H1 (cell line): Measurements from ENCODE around the gene CNOT6. TPM values are rescaled to one million over a fixed set of nuclear protein-coding genes. Genes with fewer than 3 reads are reported as not detected.
"Not testable (repeated sequence)": the region's sequence is repeated elsewhere in the genome, so short reads cannot be mapped to it uniquely, and the experiment has no call there.

Source experiments
- CTCF ChIA-PET: fragments of 300-600 bp; sonication (Branson Sonifier 250); formaldehyde crosslinking; loops from one replicate; lab custom pipeline; 2021; ENCODE audit not compliant: partially characterized antibody; lab: Charles Lee
- POLR2A ChIA-PET: fragments of 300-600 bp; sonication (Branson Sonifier 250); formaldehyde crosslinking; loops from one replicate; lab custom pipeline; 2021; ENCODE audit warnings: inconsistent platforms; ENCODE audit not compliant: partially characterized antibody; lab: Charles Lee
- DNase-seq, 2 experiments: peaks; one replicate each; pipeline versions ENCODE4 v3.0.0 to v3.0.0-alpha.2; 2010 to 2022; ENCODE audit warnings: low spot score in 2 of 2, low read depth in 1 of 2, mixed read lengths in 1 of 2
- FAIRE-seq: peaks from 2 replicates; lab custom pipeline; 2011; peaks lifted over from hg19 to GRCh38; lab: Jason Lieb, UNC
- H2AFZ ChIP-seq: 2 replicates; pipeline ENCODE4 v1.8.1; 2012; ENCODE audit warnings: low read length, inconsistent platforms
- H2AK5ac ChIP-seq: 2 replicates; pipeline ENCODE4 v1.6.1; 2013; ENCODE audit warnings: low read depth, low read length
- H2BK120ac ChIP-seq: replicated peaks from 2 replicates; pipeline ENCODE3; 2013; ENCODE audit warnings: low read depth, low read length, inconsistent platforms
- H2BK12ac ChIP-seq: 2 replicates; pipeline ENCODE4 v1.6.1; 2013; ENCODE audit warnings: low read depth, low read length
- H2BK15ac ChIP-seq: 2 replicates; pipeline ENCODE4 v1.6.1; 2013; ENCODE audit warnings: low read length
- H2BK20ac ChIP-seq: 2 replicates; pipeline ENCODE4 v1.6.1; 2013; ENCODE audit warnings: low read length
- H2BK5ac ChIP-seq: 2 replicates; pipeline ENCODE4 v1.6.1; 2013; ENCODE audit warnings: low read depth, low read length
- H3K14ac ChIP-seq: 2 replicates; pipeline ENCODE4 v1.6.1; 2013; ENCODE audit warnings: inconsistent platforms; ENCODE audit not compliant: insufficient read length
- H3K18ac ChIP-seq: 2 replicates; pipeline ENCODE4 v1.6.1; 2013; ENCODE audit warnings: low read length; ENCODE audit errors: extremely low read depth
- H3K23ac ChIP-seq: 2 replicates; pipeline ENCODE4 v1.6.1; 2013; ENCODE audit warnings: inconsistent platforms; ENCODE audit not compliant: insufficient read length
- H3K23me2 ChIP-seq: 2 replicates; pipeline ENCODE4 v1.6.1; 2013; ENCODE audit warnings: low read depth, low read length
- H3K27ac ChIP-seq: 2 replicates; pipeline ENCODE4 v1.6.1; 2011; ENCODE audit warnings: low read depth, low read length, inconsistent platforms
- H3K27me3 ChIP-seq, 4 experiments: replicated peaks in 1 of 4; 1 replicate in 1 of 4; 2 replicates in 3 of 4; pipeline versions ENCODE4 v1.6.1 to v1.8.1; 2011 to 2013; ENCODE audit warnings: low read length in 3 of 4, mild to moderate bottlenecking in 3 of 4, inconsistent platforms in 2 of 4, mixed read lengths in 2 of 4, moderate library complexity in 1 of 4; ENCODE audit not compliant: control insufficient read depth in 3 of 4, insufficient read depth in 3 of 4; ENCODE audit errors: extremely low read depth in 1 of 4
- H3K36me3 ChIP-seq, 4 experiments: 2 replicates each; pipeline versions ENCODE4 v1.6.1 to v1.8.1; 2011 to 2013; ENCODE audit warnings: mild to moderate bottlenecking in 4 of 4, low read length in 3 of 4, moderate library complexity in 2 of 4, control low read depth in 1 of 4, inconsistent platforms in 1 of 4; ENCODE audit not compliant: insufficient read depth in 4 of 4, control insufficient read depth in 2 of 4
- H3K4ac ChIP-seq: replicated peaks from 2 replicates; pipeline ENCODE3; 2013; ENCODE audit warnings: low read length, low read depth, mixed read lengths, inconsistent platforms; ENCODE audit not compliant: insufficient read length
- H3K4me1 ChIP-seq, 4 experiments: replicated peaks in 1 of 4; 1 replicate in 1 of 4; 2 replicates in 3 of 4; pipeline versions ENCODE4 v1.6.1 to v1.8.1; 2011 to 2013; ENCODE audit warnings: low read length in 3 of 4, inconsistent platforms in 2 of 4, mixed read lengths in 1 of 4; ENCODE audit not compliant: insufficient read depth in 4 of 4, control insufficient read depth in 3 of 4
- H3K4me2 ChIP-seq, 2 experiments: 2 replicates each; pipeline versions ENCODE4 v1.6.1 to v1.8.1; 2011 to 2013; ENCODE audit warnings: low read depth in 2 of 2, low read length in 2 of 2, control low read depth in 1 of 2, inconsistent platforms in 1 of 2, mild to moderate bottlenecking in 1 of 2; ENCODE audit not compliant: insufficient read depth in 1 of 2
- H3K4me3 ChIP-seq, 4 experiments: fragments of 200-600, 300-600 bp in 1 of 4; sonication (generic), shearing (Covaris generic), sonication (Bioruptor Twin) in 1 of 4; 2 replicates each; pipeline versions ENCODE4 v1.5.1 to v1.8.1; 2011 to 2016; ENCODE audit warnings: low read length in 4 of 4, low read depth in 3 of 4, control low read depth in 2 of 4, inconsistent platforms in 2 of 4, mild to moderate bottlenecking in 2 of 4, mixed read lengths in 1 of 4, moderate library complexity in 1 of 4; ENCODE audit not compliant: insufficient read depth in 2 of 4; ENCODE audit errors: extremely low read depth in 1 of 4
- H3K56ac ChIP-seq: replicated peaks from 2 replicates; pipeline ENCODE3; 2013; ENCODE audit warnings: low read depth, mild to moderate bottlenecking, mixed read lengths, low read length, inconsistent platforms; ENCODE audit not compliant: insufficient read length
- H3K79me1 ChIP-seq: 2 replicates; pipeline ENCODE4 v1.6.1; 2013; ENCODE audit warnings: low read depth, low read length, control low read depth
- H3K79me2 ChIP-seq, 2 experiments: 2 replicates each; pipeline versions ENCODE4 v1.6.1 to v1.8.1; 2012 to 2013; ENCODE audit warnings: low read length in 2 of 2, mild to moderate bottlenecking in 2 of 2, inconsistent platforms in 1 of 2; ENCODE audit not compliant: insufficient read depth in 2 of 2, control insufficient read depth in 1 of 2
- H3K9ac ChIP-seq, 4 experiments: replicated peaks in 1 of 4; 1 replicate in 1 of 4; 2 replicates in 3 of 4; pipeline versions ENCODE4 v1.6.1 to v1.8.1; 2011 to 2013; ENCODE audit warnings: low read depth in 3 of 4, low read length in 3 of 4, control low read depth in 2 of 4, mild to moderate bottlenecking in 2 of 4, moderate library complexity in 2 of 4, inconsistent platforms in 1 of 4; ENCODE audit errors: extremely low read depth in 1 of 4
- H3K9me3 ChIP-seq, 2 experiments: 2 replicates each; pipeline versions ENCODE4 v1.6.1 to v1.8.1; 2012 to 2013; ENCODE audit warnings: mild to moderate bottlenecking in 2 of 2, moderate library complexity in 2 of 2, control low read depth in 1 of 2, inconsistent platforms in 1 of 2, low read depth in 1 of 2, low read length in 1 of 2, mixed read lengths in 1 of 2; ENCODE audit not compliant: insufficient read depth in 2 of 2
- H4K20me1 ChIP-seq, 2 experiments: replicated peaks in 1 of 2; 2 replicates each; pipeline versions ENCODE3 to v1.8.1; 2011 to 2013; ENCODE audit warnings: inconsistent platforms in 2 of 2, low read length in 2 of 2, mild to moderate bottlenecking in 1 of 2; ENCODE audit not compliant: insufficient read depth in 2 of 2, control insufficient read depth in 1 of 2
- H4K5ac ChIP-seq: 2 replicates; pipeline ENCODE4 v1.6.1; 2013; ENCODE audit warnings: low read length, low read depth, mixed read lengths, inconsistent platforms; ENCODE audit not compliant: insufficient read length
- H4K8ac ChIP-seq: 2 replicates; pipeline ENCODE4 v1.8.0; 2013; ENCODE audit warnings: mild to moderate bottlenecking, moderate library complexity, low read length, inconsistent platforms; ENCODE audit not compliant: insufficient read depth; ENCODE audit errors: extremely low read depth
- H4K91ac ChIP-seq: replicated peaks from 2 replicates; pipeline ENCODE3; 2013; ENCODE audit warnings: low read length, mixed read lengths, inconsistent platforms; ENCODE audit not compliant: insufficient read length
- WGBS, 2 experiments: shearing (Covaris generic) in 1 of 2; methylation state at CpG; one replicate each; pipeline versions ENCODE4 v1.1.6 to v1.1.7; 2013 to 2015; ENCODE audit warnings: low lambda C conversion rate in 2 of 2, mixed read lengths in 2 of 2, inconsistent platforms in 1 of 2, low coverage in 1 of 2, missing lambda C conversion rate in 1 of 2; ENCODE audit not compliant: insufficient replicate concordance in 2 of 2, insufficient coverage in 1 of 2, insufficient read length in 1 of 2; ENCODE audit errors: extremely low coverage in 1 of 2, missing lambda C conversion rate in 1 of 2; 5-methylcytosine and 5-hydroxymethylcytosine counted together
- polyA plus RNA-seq, 7 experiments: library from polyadenylated mRNA; depleted of rRNA in 3 of 7; stranded (reverse) in 5 of 7; unstranded in 2 of 7; fragments of >200 nt in 5 of 7; fragments of 200-250 nt in 2 of 7; gene quantifications; 1 replicate in 5 of 7; 2 replicates in 1 of 7; 4 replicates in 1 of 7; pipeline versions ENCODE4 v1.2.1 to v1.2.3, GENCODE V29; 2011 to 2013; ENCODE audit warnings: missing spikeins in 2 of 7, mixed read lengths in 2 of 7
- total RNA-seq: library from RNA; stranded (reverse); fragmentation: NEBNext Ultra II Directional; extraction: Animal tissue kit (Norgen Biotek cat#: 25700); gene quantifications from 2 replicates; pipeline ENCODE4 v1.2.1, GENCODE V29; 2021
- TF ChIP-seq, protein P1 (sequence below): IDR thresholded peaks from 2 replicates; pipeline ENCODE4 v1.6.1; 2011; ENCODE audit warnings: low read length, improper control_type of control experiment

The CNOT6 gene
- total and polyA plus RNA-seq, 2 of the 8 experiments (the other 6 are each of a cell fraction or from before 2014, with no cell fraction given): 10.7 to 45.4 TPM

DNA sequence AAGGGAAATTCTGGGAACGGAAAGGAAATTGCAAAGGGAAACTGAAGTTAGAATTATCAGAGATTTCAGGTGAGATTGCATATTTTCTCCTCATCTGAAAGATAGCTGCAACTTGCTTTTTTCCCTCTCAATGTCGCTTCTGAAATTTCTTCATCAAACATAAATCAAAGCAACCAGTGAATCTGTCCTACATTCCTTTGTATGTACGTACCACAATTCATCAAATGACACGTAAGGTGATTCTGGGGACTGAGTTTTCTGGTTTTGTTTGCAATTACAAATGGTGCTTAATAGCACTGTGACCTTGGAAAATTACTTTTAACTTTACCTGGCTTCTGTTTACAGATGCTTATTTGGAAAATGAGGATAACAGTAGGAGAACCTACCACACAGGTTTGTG lies 21.9 kb upstream of the CNOT6 start (continued):
- TF ChIP-seq, protein P1, sequence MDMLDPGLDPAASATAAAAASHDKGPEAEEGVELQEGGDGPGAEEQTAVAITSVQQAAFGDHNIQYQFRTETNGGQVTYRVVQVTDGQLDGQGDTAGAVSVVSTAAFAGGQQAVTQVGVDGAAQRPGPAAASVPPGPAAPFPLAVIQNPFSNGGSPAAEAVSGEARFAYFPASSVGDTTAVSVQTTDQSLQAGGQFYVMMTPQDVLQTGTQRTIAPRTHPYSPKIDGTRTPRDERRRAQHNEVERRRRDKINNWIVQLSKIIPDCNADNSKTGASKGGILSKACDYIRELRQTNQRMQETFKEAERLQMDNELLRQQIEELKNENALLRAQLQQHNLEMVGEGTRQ: no peak

DNA sequence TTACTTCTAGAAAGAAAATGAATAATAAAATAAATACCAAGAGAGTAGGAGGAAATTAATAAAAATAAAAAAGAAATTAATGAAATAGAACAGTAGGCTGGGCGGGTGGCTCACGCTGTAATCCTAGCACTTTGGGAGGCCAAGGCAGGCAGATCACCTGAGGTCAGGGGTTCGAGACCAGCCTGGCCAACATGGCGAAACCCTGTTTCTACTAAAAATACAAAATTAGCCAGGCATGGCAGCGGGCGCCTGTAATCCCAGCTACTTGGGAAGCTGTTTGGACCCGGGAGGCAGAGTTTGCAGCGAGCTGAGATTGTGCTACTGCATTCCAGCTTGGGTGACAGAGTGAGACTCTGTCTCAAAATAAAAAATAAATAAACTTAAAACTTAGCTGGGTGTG lies 20.8 kb upstream of the CNOT6 start:
- H3K36me3 ChIP-seq, H3K4me1 ChIP-seq, H2AK5ac ChIP-seq, H4K91ac ChIP-seq, H2BK15ac ChIP-seq, H2BK20ac ChIP-seq, H3K14ac ChIP-seq, H2BK12ac ChIP-seq, FAIRE-seq, H3K27me3 ChIP-seq, H4K8ac ChIP-seq, H2AFZ ChIP-seq, H2BK120ac ChIP-seq, H3K27ac ChIP-seq, H3K23ac ChIP-seq, H3K23me2 ChIP-seq, H3K4me2 ChIP-seq, H2BK5ac ChIP-seq, H3K9ac ChIP-seq, DNase-seq, H3K4ac ChIP-seq, H4K20me1 ChIP-seq, H3K18ac ChIP-seq, H4K5ac ChIP-seq, H3K79me2 ChIP-seq, H3K9me3 ChIP-seq, H3K4me3 ChIP-seq, H3K79me1 ChIP-seq, H3K56ac ChIP-seq: not testable (repeated sequence)
- WGBS, 2 experiments: 88% methylated on average over 8 of the region's 8 CpGs; no CpG with 5 or more reads in 1 of the 2 experiments
- CTCF ChIA-PET: interaction anchor here (0.7 to 8.9 kb wide), 13 partner anchors 11 to 448 kb away, joined by 3 to 88 read pairs (median 4); partner anchors contain the start of gene MAPK9
- POLR2A ChIA-PET: interaction anchor here (0.6 to 1.5 kb wide), 2 partner anchors 19 to 181 kb away, joined by 3 read pairs; partner anchors contain the start of gene MAPK9
